Neural cell (in vitro differentiated cells): Measurements from ENCODE around the gene MAPK8.

ENCODE experiments used
- EP300 ChIP-seq: fragments of 450-650 bp; conservative IDR thresholded peaks from 2 replicates; pipeline ENCODE4 v1.6.1; 2014; ENCODE audit warnings: antibody characterized with exemption, mild to moderate bottlenecking, moderate library complexity; ENCODE audit not compliant: poor library complexity, severe bottlenecking
- EZH2 ChIP-seq: fragments of 200-600, 300-800 bp; shearing (Covaris generic), sonication (generic); IDR thresholded peaks from 2 replicates; pipeline ENCODE4 v1.6.1; 2014; ENCODE audit warnings: antibody characterized with exemption, low read length, borderline replicate concordance, mild to moderate bottlenecking; ENCODE audit not compliant: insufficient read depth, poor library complexity, severe bottlenecking
- MXI1 ChIP-seq: fragments of 450-650 bp; conservative IDR thresholded peaks from 2 replicates; pipeline ENCODE4 v1.6.1; 2014; ENCODE audit warnings: antibody characterized with exemption, mild to moderate bottlenecking; ENCODE audit not compliant: poor library complexity, severe bottlenecking
- POLR2AphosphoS5 ChIP-seq: IDR thresholded peaks from 2 replicates; pipeline ENCODE4 v1.6.1; 2012
- RAD21 ChIP-seq: fragments of 450-650 bp; conservative IDR thresholded peaks from 2 replicates; pipeline ENCODE4 v1.6.1; 2014; ENCODE audit warnings: antibody characterized with exemption, mild to moderate bottlenecking, moderate library complexity
- SMC3 ChIP-seq: fragments of 450-650 bp; conservative IDR thresholded peaks from 2 replicates; pipeline ENCODE4 v1.6.1; 2014; ENCODE audit warnings: antibody characterized with exemption, mild to moderate bottlenecking, moderate library complexity; ENCODE audit not compliant: poor library complexity
- TAF1 ChIP-seq: IDR thresholded peaks from 2 replicates; pipeline ENCODE4 v1.6.1; 2012; ENCODE audit warnings: low read depth
- TF ChIP-seq, protein P1 (sequence below): fragments of 450-650 bp; IDR thresholded peaks from 2 replicates; pipeline ENCODE4 v1.5.1; 2014; ENCODE audit warnings: antibody characterized with exemption, mild to moderate bottlenecking, moderate library complexity; ENCODE audit not compliant: poor library complexity, severe bottlenecking
- TF ChIP-seq, protein P2 (sequence below): IDR thresholded peaks from 2 replicates; pipeline ENCODE4 v1.6.1; 2012; ENCODE audit warnings: borderline replicate concordance

DNA sequence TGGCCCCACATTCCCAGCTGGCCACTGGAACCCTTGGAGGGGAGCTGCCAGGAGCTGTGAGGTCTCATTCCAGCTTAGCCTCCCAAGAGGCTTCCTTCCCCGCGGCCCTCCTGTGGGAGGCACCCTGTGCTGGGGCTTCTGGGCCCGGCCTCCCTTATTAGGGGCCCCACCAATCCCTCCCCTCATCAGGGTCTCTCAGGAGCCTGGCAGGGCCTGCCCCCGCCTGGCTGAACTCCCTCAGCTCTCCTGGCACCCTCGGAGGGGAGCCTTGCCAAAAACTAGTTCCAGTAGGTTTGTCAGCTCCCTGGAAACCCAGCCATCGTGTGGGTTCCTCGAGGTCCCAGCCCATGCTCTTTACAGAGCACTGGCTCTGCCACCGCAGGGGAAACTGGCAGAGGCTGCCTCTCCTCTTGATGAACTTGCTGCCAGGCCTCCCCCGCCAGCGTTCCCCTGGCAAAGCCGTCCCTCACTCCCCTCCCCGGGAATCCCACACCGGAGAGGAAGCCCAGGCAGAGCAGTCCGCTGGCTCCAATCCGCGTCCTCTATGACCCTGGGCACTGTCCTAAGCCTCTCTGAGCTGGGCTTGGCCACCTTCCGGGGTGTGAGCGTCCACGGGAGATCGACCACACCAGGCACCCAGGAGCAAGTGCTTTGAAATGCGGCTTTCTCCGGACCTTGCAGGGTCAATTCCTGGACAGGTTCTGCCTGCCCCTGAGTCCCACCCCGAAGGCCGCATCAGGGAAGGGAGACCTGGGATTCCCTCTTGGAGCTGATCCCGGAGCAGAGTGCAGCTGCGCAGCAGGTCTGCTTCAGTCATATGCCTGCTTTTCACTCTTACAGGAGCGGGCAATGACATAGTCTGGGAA, 158.6 kb downstream of the MAPK8 start:
- TF ChIP-seq, protein P1, sequence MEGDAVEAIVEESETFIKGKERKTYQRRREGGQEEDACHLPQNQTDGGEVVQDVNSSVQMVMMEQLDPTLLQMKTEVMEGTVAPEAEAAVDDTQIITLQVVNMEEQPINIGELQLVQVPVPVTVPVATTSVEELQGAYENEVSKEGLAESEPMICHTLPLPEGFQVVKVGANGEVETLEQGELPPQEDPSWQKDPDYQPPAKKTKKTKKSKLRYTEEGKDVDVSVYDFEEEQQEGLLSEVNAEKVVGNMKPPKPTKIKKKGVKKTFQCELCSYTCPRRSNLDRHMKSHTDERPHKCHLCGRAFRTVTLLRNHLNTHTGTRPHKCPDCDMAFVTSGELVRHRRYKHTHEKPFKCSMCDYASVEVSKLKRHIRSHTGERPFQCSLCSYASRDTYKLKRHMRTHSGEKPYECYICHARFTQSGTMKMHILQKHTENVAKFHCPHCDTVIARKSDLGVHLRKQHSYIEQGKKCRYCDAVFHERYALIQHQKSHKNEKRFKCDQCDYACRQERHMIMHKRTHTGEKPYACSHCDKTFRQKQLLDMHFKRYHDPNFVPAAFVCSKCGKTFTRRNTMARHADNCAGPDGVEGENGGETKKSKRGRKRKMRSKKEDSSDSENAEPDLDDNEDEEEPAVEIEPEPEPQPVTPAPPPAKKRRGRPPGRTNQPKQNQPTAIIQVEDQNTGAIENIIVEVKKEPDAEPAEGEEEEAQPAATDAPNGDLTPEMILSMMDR = no peak
- no peak for TF ChIP-seq POLR2AphosphoS5
- TF ChIP-seq EZH2 = no peak
- no peak for TF ChIP-seq RAD21
- no peak for TF ChIP-seq EP300
- TF ChIP-seq, protein P2, sequence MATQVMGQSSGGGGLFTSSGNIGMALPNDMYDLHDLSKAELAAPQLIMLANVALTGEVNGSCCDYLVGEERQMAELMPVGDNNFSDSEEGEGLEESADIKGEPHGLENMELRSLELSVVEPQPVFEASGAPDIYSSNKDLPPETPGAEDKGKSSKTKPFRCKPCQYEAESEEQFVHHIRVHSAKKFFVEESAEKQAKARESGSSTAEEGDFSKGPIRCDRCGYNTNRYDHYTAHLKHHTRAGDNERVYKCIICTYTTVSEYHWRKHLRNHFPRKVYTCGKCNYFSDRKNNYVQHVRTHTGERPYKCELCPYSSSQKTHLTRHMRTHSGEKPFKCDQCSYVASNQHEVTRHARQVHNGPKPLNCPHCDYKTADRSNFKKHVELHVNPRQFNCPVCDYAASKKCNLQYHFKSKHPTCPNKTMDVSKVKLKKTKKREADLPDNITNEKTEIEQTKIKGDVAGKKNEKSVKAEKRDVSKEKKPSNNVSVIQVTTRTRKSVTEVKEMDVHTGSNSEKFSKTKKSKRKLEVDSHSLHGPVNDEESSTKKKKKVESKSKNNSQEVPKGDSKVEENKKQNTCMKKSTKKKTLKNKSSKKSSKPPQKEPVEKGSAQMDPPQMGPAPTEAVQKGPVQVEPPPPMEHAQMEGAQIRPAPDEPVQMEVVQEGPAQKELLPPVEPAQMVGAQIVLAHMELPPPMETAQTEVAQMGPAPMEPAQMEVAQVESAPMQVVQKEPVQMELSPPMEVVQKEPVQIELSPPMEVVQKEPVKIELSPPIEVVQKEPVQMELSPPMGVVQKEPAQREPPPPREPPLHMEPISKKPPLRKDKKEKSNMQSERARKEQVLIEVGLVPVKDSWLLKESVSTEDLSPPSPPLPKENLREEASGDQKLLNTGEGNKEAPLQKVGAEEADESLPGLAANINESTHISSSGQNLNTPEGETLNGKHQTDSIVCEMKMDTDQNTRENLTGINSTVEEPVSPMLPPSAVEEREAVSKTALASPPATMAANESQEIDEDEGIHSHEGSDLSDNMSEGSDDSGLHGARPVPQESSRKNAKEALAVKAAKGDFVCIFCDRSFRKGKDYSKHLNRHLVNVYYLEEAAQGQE = no peak
- TF ChIP-seq TAF1 = no peak
- TF ChIP-seq SMC3 = no peak
- no peak for TF ChIP-seq MXI1
